Skeletal muscle cell (primary cell): ENCODE data around the gene CHN2.

ENCODE experiments used
- DNase-seq: peaks from one replicate; pipeline ENCODE4 v3.0.0-alpha.2; 2010; ENCODE audit warnings: low read depth
- H3K4me3 ChIP-seq: 2 replicates; pipeline ENCODE4 v1.5.1; 2011; ENCODE audit warnings: low read depth, mild to moderate bottlenecking, control low read depth, low read length, moderate library complexity

The CHN2 gene

GRCh38 chr7:29432721-29433120, 238.1 kb downstream of the CHN2 start:
- no peak overlapping the region for H3K4me3 ChIP-seq
- no peak for DNase-seq

- no peak for DNase-seq
- H3K4me3 ChIP-seq, result no peak overlapping the region
Measured at GRCh38 chr7:29434380-29434768, 239.8 kb downstream of the CHN2 start.

GRCh38 chr7:29435167-29435566, 240.6 kb downstream of the CHN2 start:
- H3K4me3 ChIP-seq, result no peak overlapping the region
- DNase-seq, result no peak

- no peak for DNase-seq
- no peak overlapping the region for H3K4me3 ChIP-seq
Measured at GRCh38 chr7:29435902-29436301, 241.3 kb downstream of the CHN2 start.

- DNase-seq, result peak; percentile 3
- H3K4me3 ChIP-seq, result no peak overlapping the region
Measured at GRCh38 chr7:29442146-29442545, 247.6 kb downstream of the CHN2 start.

- no peak overlapping the region for H3K4me3 ChIP-seq
- no peak for DNase-seq
Measured at GRCh38 chr7:29443552-29443951, 249.0 kb downstream of the CHN2 start.

- no peak for DNase-seq
Measured at GRCh38 chr7:29444267-29444666, 249.7 kb downstream of the CHN2 start.

GRCh38 chr7:29445736-29446135, 251.2 kb downstream of the CHN2 start:
- DNase-seq, result no peak
- H3K4me3 ChIP-seq, result no peak overlapping the region

More at GRCh38 chr7:29444267-29444666, 249.7 kb downstream of the CHN2 start:
- H3K4me3 ChIP-seq, result no peak overlapping the region

- no peak overlapping the region for H3K4me3 ChIP-seq
- DNase-seq, result no peak
Measured at GRCh38 chr7:29447828-29448227, 253.3 kb downstream of the CHN2 start.

GRCh38 chr7:29449569-29450260, 255.1 kb downstream of the CHN2 start:
- DNase-seq, result no peak

GRCh38 chr7:29453021-29453420, 258.4 kb downstream of the CHN2 start:
- DNase-seq, result no peak
- H3K4me3 ChIP-seq, result no peak overlapping the region

More at GRCh38 chr7:29449569-29450260, 255.1 kb downstream of the CHN2 start:
- H3K4me3 ChIP-seq, result no peak overlapping the region

- DNase-seq, result no peak
- H3K4me3 ChIP-seq, result no peak overlapping the region
Measured at GRCh38 chr7:29454464-29454863, 259.9 kb downstream of the CHN2 start.

GRCh38 chr7:29454899-29455451, 260.4 kb downstream of the CHN2 start:
- no peak overlapping the region for H3K4me3 ChIP-seq
- no peak for DNase-seq

- no peak overlapping the region for H3K4me3 ChIP-seq
- DNase-seq, result no peak
Measured at GRCh38 chr7:29457141-29457561, 262.6 kb downstream of the CHN2 start.

- no peak overlapping the region for H3K4me3 ChIP-seq
- DNase-seq, result peak; percentile 49
Measured at GRCh38 chr7:29457565-29458011, 263.0 kb downstream of the CHN2 start.

- DNase-seq, result no peak
- no peak overlapping the region for H3K4me3 ChIP-seq
Measured at GRCh38 chr7:29458933-29459332, 264.4 kb downstream of the CHN2 start.

GRCh38 chr7:29459589-29459988, 265.0 kb downstream of the CHN2 start:
- H3K4me3 ChIP-seq, result no peak overlapping the region

GRCh38 chr7:29461996-29462395, 267.4 kb downstream of the CHN2 start:
- no peak overlapping the region for H3K4me3 ChIP-seq
- DNase-seq, result no peak

More at GRCh38 chr7:29459589-29459988, 265.0 kb downstream of the CHN2 start:
- no peak for DNase-seq

- H3K4me3 ChIP-seq, result no peak overlapping the region
- DNase-seq, result no peak
Measured at GRCh38 chr7:29463504-29464158, 269.1 kb downstream of the CHN2 start.

- no peak for DNase-seq
- no peak overlapping the region for H3K4me3 ChIP-seq
Measured at GRCh38 chr7:29464753-29465152, 270.2 kb downstream of the CHN2 start.
